Osteoblast (primary cell): ENCODE results near the gene SORL1. TPM values are rescaled to one million over a fixed set of nuclear protein-coding genes. Genes with fewer than 3 reads are reported as not detected.

ENCODE experiments used
- DNase-seq: peaks from one replicate; pipeline ENCODE4 v3.0.0; 2011; ENCODE audit warnings: low spot score, mixed read lengths; ENCODE audit not compliant: insufficient read length; ENCODE audit errors: missing footprints
- H2AFZ ChIP-seq: 2 replicates; pipeline ENCODE4 v1.6.0; 2011; ENCODE audit warnings: mild to moderate bottlenecking, low read length
- H3K27ac ChIP-seq: 2 replicates; pipeline ENCODE4 v1.5.1; 2011; ENCODE audit warnings: mild to moderate bottlenecking, low read depth, low read length, moderate library complexity
- H3K27me3 ChIP-seq: 2 replicates; pipeline ENCODE4 v1.6.0; 2012; ENCODE audit warnings: mild to moderate bottlenecking, control low read depth, inconsistent platforms, low read length, moderate library complexity; ENCODE audit not compliant: insufficient read depth
- H3K36me3 ChIP-seq: 2 replicates; pipeline ENCODE4 v1.5.1; 2011; ENCODE audit warnings: mild to moderate bottlenecking, low read length, control low read depth, moderate library complexity; ENCODE audit not compliant: insufficient read depth
- H3K4me1 ChIP-seq: 2 replicates; pipeline ENCODE4 v1.5.1; 2011; ENCODE audit warnings: mild to moderate bottlenecking, low read length, control low read depth, moderate library complexity; ENCODE audit not compliant: insufficient read depth
- H3K4me2 ChIP-seq: 2 replicates; pipeline ENCODE4 v1.6.0; 2011; ENCODE audit warnings: mild to moderate bottlenecking, low read length; ENCODE audit not compliant: insufficient read depth
- H3K4me3 ChIP-seq: fragments of 200-600 bp; sonication (generic); 3 replicates; pipeline ENCODE4 v1.5.1; 2012; ENCODE audit warnings: mild to moderate bottlenecking, low read length, inconsistent platforms; ENCODE audit not compliant: insufficient read depth
- H3K79me2 ChIP-seq: 2 replicates; pipeline ENCODE4 v1.6.0; 2012; ENCODE audit warnings: mild to moderate bottlenecking, low read length, control low read depth, inconsistent platforms; ENCODE audit not compliant: insufficient read depth
- H3K9me3 ChIP-seq: 2 replicates; pipeline ENCODE4 v1.5.1; 2011; ENCODE audit warnings: low read depth, low read length, control low read depth
- H4K20me1 ChIP-seq: 2 replicates; pipeline ENCODE4 v1.6.0; 2012; ENCODE audit warnings: mild to moderate bottlenecking, low read length, control low read depth; ENCODE audit not compliant: insufficient read depth
- CTCF ChIP-seq: IDR thresholded peaks from 2 replicates; pipeline ENCODE4 v1.5.1; 2011; ENCODE audit warnings: mild to moderate bottlenecking, low read depth, low read length, moderate library complexity; ENCODE audit errors: extremely low read depth
- total RNA-seq: library from RNA; depleted of rRNA; stranded (reverse); fragments of >200 nt; gene quantifications from 2 replicates; pipeline ENCODE4 v1.2.3, GENCODE V29; 2012

Gene SORL1
- total RNA-seq, 1 donor: 0.36 TPM

GRCh38 chr11:121439337-121439736 is 12.8 kb upstream of the SORL1 start:
- Histone ChIP-seq H2AFZ (no peak overlapping the region), H4K20me1 (no peaks in the 10 kb centered on the region)

GRCh38 chr11:121439759-121440158 is 12.4 kb upstream of the SORL1 start:
- H3K79me2 ChIP-seq: no peaks in the 10 kb centered on the region
- no peak for TF ChIP-seq CTCF
- no peaks in the 10 kb centered on the region for H4K20me1 ChIP-seq
- H2AFZ ChIP-seq: no peak overlapping the region
- no peak overlapping the region for H3K27ac ChIP-seq
- H3K9me3 ChIP-seq: no peaks in the 10 kb centered on the region
- no peaks in the 10 kb centered on the region for H3K4me1 ChIP-seq
- no peak overlapping the region for H3K4me3 ChIP-seq
- H3K27me3 ChIP-seq: peaks cover 38% of the 10 kb centered on the region
- H3K4me2 ChIP-seq: no peak overlapping the region
- no peak for DNase-seq
- no peaks in the 10 kb centered on the region for H3K36me3 ChIP-seq

More at GRCh38 chr11:121439337-121439736, 12.8 kb upstream of the SORL1 start:
- no peak overlapping the region for H3K27ac ChIP-seq
- H3K27me3 ChIP-seq: peaks cover 38% of the 10 kb centered on the region
- no peak for TF ChIP-seq CTCF
- no peaks in the 10 kb centered on the region for H3K9me3 ChIP-seq
- no peak overlapping the region for H3K4me3 ChIP-seq
- no peaks in the 10 kb centered on the region for H3K79me2 ChIP-seq
- H3K4me1 ChIP-seq: no peaks in the 10 kb centered on the region
- no peak overlapping the region for H3K4me2 ChIP-seq
- no peak for DNase-seq
- no peaks in the 10 kb centered on the region for H3K36me3 ChIP-seq

GRCh38 chr11:121441521-121441920 is 10.6 kb upstream of the SORL1 start:
- peaks cover 26% of the 10 kb centered on the region for H3K27me3 ChIP-seq
- no peak for TF ChIP-seq CTCF
- no peak for DNase-seq
- no peaks in the 10 kb centered on the region for H4K20me1 ChIP-seq
- no peaks in the 10 kb centered on the region for H3K36me3 ChIP-seq
- H3K79me2 ChIP-seq: no peaks in the 10 kb centered on the region
- H3K4me3 ChIP-seq: no peak overlapping the region
- H3K27ac ChIP-seq: no peak overlapping the region
- H3K4me1 ChIP-seq: no peaks in the 10 kb centered on the region
- no peak overlapping the region for H3K4me2 ChIP-seq
- H2AFZ ChIP-seq: no peak overlapping the region
- no peaks in the 10 kb centered on the region for H3K9me3 ChIP-seq

GRCh38 chr11:121443688-121444275 is 8.3 kb upstream of the SORL1 start:
- Histone ChIP-seq H3K9me3 (no peaks in the 10 kb centered on the region), H3K79me2 (no peaks in the 10 kb centered on the region), H2AFZ (no peak overlapping the region), H3K27ac (no peak overlapping the region), H3K4me2 (no peak overlapping the region), H3K27me3 (peaks cover 14% of the 10 kb centered on the region), H3K4me1 (no peaks in the 10 kb centered on the region), H3K4me3 (no peak overlapping the region), H3K36me3 (no peaks in the 10 kb centered on the region), H4K20me1 (no peaks in the 10 kb centered on the region)
- TF ChIP-seq CTCF: no peak
- DNase-seq: no peak
